Measurements from ENCODE around the gene CFAP221. TPM values are rescaled to one million over a fixed set of nuclear protein-coding genes. Genes with fewer than 3 reads are reported as not detected.

The CFAP221 gene
- polyA plus RNA-seq, 2 of the 4 experiments (the other 2 are of a cell fraction): 0.17 to 0.30 TPM

DNA sequence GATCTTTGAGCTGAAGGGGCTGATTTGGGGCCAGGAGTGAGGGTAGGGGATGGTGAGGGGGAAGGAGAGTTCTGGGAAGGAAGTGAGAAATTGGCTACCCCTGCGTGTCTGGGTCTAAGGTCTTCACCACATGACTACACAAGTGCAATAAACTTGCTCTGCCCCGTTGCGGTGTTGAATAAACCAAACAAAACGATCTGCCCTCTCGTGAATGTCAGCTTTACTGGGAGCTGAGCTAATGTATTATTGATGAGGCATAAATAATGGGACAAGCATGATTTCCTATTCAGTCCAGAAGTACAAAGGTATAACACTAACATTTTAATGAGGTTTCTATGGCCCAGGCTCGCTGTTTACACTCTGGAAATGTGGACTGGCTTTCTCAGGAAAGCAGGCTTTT lies 8.0 kb upstream of the CFAP221 start (continued):
- TF ChIP-seq, protein P1, sequence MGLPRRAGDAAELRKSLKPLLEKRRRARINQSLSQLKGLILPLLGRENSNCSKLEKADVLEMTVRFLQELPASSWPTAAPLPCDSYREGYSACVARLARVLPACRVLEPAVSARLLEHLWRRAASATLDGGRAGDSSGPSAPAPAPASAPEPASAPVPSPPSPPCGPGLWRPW (IDR thresholded peaks at IDR 0.05): no peak
- TF ChIP-seq MAFK (IDR thresholded peaks at IDR 0.05; ENCODE audit: partially characterized antibody): no peak

DNA sequence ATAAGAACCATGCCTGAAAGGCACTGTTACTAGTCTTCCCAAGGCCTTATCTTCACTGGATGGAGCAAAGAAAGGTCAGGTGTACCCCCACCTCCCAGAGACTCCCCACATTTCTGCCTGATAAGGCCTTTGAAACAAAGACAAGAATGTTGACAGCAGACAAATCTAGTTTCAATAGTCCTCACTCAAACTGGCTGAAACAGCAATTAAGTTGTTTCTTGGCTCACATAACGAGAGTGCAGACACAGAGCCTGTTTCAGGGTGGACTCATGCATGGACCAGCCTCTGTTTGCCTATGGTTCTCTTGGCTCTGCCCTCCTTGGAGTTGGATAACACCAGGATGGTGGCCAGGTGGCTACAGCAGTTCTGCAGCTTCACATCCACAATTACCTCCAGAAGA lies 7.5 kb upstream of the CFAP221 start:
- ATAC-seq: no peak
- CTCF ChIA-PET: no interaction called here
- POLR2A ChIA-PET: no interaction called here

DNA sequence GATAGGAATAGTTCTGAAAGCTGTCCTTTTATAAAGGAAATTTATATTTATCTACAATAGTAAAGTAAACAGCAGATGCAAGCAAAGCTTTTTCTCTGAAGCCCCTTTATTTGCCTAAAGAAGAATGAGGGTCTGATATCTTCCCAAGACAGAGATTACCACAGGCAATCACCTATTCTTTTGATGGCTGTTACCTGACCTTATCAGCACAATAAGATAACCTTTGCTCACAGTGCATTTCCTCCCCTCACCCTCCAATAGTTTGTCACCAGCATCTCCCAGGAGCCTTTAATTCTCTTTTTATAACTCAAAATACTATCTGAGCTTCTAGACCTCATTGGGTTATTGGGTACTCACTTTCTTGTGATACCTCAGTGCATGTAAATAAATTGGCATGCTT lies 6.5 kb upstream of the CFAP221 start:
- Histone ChIP-seq H3K9me3 (no peaks in the 10 kb centered on the region), H3K4me3 (no peak overlapping the region), H3K4me1 (no peaks in the 10 kb centered on the region), H3K4me2 (no peak overlapping the region), H3K27ac (no peak overlapping the region)
- DNase-seq (ENCODE audit: low read depth in 1 of 2, low spot score in 1 of 2) (no peak), ATAC-seq (no peak), FAIRE-seq (no peak)
- no peak for TF ChIP-seq SREBF2 (IDR thresholded peaks at IDR 0.05)
- TF ChIP-seq CHD2 (IDR thresholded peaks at IDR 0.05; ENCODE audit: low read length, partially characterized antibody): no peak
- no peak for TF ChIP-seq RAD21 (conservative IDR thresholded peaks at IDR 0.05 in 1 of 2, IDR thresholded peaks at IDR 0.05 in 1 of 2)
- TF ChIP-seq, protein P2, sequence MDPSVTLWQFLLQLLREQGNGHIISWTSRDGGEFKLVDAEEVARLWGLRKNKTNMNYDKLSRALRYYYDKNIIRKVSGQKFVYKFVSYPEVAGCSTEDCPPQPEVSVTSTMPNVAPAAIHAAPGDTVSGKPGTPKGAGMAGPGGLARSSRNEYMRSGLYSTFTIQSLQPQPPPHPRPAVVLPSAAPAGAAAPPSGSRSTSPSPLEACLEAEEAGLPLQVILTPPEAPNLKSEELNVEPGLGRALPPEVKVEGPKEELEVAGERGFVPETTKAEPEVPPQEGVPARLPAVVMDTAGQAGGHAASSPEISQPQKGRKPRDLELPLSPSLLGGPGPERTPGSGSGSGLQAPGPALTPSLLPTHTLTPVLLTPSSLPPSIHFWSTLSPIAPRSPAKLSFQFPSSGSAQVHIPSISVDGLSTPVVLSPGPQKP (IDR thresholded peaks at IDR 0.05; ENCODE audit: low read depth, low read length): no peak
- TF ChIP-seq HOXB5 (CRISPR knock-in tag; IDR thresholded peaks at IDR 0.05): no peak
- no peak for TF ChIP-seq POLR2AphosphoS2 (conservative IDR thresholded peaks at IDR 0.05; ENCODE audit: low read length)
- TF ChIP-seq, protein P3, sequence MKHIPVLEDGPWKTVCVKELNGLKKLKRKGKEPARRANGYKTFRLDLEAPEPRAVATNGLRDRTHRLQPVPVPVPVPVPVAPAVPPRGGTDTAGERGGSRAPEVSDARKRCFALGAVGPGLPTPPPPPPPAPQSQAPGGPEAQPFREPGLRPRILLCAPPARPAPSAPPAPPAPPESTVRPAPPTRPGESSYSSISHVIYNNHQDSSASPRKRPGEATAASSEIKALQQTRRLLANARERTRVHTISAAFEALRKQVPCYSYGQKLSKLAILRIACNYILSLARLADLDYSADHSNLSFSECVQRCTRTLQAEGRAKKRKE (CRISPR knock-in tag; IDR thresholded peaks at IDR 0.05; ENCODE audit: low read depth): no peak
- no peak for TF ChIP-seq GATA3 (IDR thresholded peaks at IDR 0.05; ENCODE audit: borderline replicate concordance)
- no peak for TF ChIP-seq MYC (IDR thresholded peaks at IDR 0.05; ENCODE audit: borderline replicate concordance, low read length)
- TF ChIP-seq, protein P4, sequence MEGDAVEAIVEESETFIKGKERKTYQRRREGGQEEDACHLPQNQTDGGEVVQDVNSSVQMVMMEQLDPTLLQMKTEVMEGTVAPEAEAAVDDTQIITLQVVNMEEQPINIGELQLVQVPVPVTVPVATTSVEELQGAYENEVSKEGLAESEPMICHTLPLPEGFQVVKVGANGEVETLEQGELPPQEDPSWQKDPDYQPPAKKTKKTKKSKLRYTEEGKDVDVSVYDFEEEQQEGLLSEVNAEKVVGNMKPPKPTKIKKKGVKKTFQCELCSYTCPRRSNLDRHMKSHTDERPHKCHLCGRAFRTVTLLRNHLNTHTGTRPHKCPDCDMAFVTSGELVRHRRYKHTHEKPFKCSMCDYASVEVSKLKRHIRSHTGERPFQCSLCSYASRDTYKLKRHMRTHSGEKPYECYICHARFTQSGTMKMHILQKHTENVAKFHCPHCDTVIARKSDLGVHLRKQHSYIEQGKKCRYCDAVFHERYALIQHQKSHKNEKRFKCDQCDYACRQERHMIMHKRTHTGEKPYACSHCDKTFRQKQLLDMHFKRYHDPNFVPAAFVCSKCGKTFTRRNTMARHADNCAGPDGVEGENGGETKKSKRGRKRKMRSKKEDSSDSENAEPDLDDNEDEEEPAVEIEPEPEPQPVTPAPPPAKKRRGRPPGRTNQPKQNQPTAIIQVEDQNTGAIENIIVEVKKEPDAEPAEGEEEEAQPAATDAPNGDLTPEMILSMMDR (IDR thresholded peaks at IDR 0.05): no peak
- TF ChIP-seq RARB (CRISPR knock-in tag; IDR thresholded peaks at IDR 0.05): no peak
- TF ChIP-seq NFE2L2 (conservative IDR thresholded peaks at IDR 0.05; ENCODE audit: low read length): no peak
- TF ChIP-seq CHD4 (IDR thresholded peaks at IDR 0.05; ENCODE audit: borderline replicate concordance): no peak
- no peak for TF ChIP-seq NPAS2 (CRISPR knock-in tag; IDR thresholded peaks at IDR 0.05; ENCODE audit: borderline replicate concordance)
- no peak for TF ChIP-seq FOSB (CRISPR knock-in tag; IDR thresholded peaks at IDR 0.05)
- no peak for TF ChIP-seq RFX5 (IDR thresholded peaks at IDR 0.05)
- TF ChIP-seq CBX2 (IDR thresholded peaks at IDR 0.05; ENCODE audit: borderline replicate concordance, low read depth): no peak
- no peak for TF ChIP-seq MAFK (IDR thresholded peaks at IDR 0.05; ENCODE audit: partially characterized antibody)
- TF ChIP-seq HEYL (CRISPR knock-in tag; IDR thresholded peaks at IDR 0.05): no peak
- no peak for TF ChIP-seq RNF2 (IDR thresholded peaks at IDR 0.05; ENCODE audit: borderline replicate concordance, low read depth)
- CTCF ChIA-PET: interaction anchor here (0.9 to 1.4 kb wide), 3 partner anchors 9 to 18 kb away, joined by 3 to 4 read pairs (median 3); no protein-coding TSS in a partner anchor
- POLR2A ChIA-PET: no interaction called here

More for the DNA sequence above, 7.5 kb upstream of the CFAP221 start:
- FAIRE-seq (no peak), DNase-seq (ENCODE audit: low read depth in 1 of 2, low spot score in 1 of 2) (no peak)
- Histone ChIP-seq H3K4me1 (no peaks in the 10 kb centered on the region), H3K4me3 (no peak overlapping the region), H3K27ac (no peak overlapping the region), H3K4me2 (no peak overlapping the region), H3K9me3 (no peaks in the 10 kb centered on the region)
- whole genome bisulfite sequencing (ENCODE audit: missing lambda C conversion rate): 33% methylated on average over 1 of the region's 1 CpG
- no peak for TF ChIP-seq NPAS2 (CRISPR knock-in tag; IDR thresholded peaks at IDR 0.05; ENCODE audit: borderline replicate concordance)
- no peak for TF ChIP-seq MAZ (IDR thresholded peaks at IDR 0.05; ENCODE audit: borderline replicate concordance, low read depth, low read length)
- no peak for TF ChIP-seq HEYL (CRISPR knock-in tag; IDR thresholded peaks at IDR 0.05)
- no peak for TF ChIP-seq TP53 (CRISPR knock-in tag; IDR thresholded peaks at IDR 0.05)

All from A549 (cell line).